Hypothalamus (tissue), 51 donors: ENCODE measurements around the gene IGSF9B.

Source experiments
- DNase-seq, 51 donors: peaks; one replicate each; lab custom pipeline; 2025; lab: John Stamatoyannopoulos, UW

IGSF9B gene

DNA sequence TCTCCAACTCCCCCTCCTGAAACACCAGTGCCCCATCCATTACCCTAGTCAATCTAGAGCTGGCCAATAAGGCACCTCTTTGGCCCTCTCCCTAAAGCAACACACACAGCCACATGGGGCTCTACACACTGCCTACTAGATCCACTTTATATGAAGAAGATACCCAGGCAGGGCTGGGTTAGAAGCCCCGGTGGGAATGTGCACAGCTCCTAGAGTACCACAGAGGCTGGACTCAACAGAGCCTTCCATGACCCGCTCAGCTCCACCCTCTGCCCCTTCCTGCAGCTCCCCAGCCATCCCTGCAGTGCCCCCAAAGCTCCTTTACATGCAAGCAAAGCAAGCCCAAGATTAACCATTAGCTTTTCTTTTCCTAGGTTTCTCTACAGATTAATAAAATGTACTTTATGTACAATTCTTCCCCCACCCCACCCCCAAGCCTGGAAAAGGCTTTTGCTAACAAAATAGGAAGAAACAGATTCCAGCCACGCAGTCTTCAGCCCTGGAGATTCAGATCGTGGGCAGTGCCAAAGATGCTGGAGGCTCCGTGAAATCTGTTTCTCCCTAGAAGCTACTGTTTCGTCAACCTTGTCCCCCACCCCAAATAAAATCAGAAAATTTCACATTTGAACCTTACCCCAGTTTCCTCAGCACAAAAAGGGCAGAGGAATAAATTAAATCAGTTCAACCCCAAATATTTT, 51.8 kb downstream of the IGSF9B start:
- no peak for DNase-seq

DNA sequence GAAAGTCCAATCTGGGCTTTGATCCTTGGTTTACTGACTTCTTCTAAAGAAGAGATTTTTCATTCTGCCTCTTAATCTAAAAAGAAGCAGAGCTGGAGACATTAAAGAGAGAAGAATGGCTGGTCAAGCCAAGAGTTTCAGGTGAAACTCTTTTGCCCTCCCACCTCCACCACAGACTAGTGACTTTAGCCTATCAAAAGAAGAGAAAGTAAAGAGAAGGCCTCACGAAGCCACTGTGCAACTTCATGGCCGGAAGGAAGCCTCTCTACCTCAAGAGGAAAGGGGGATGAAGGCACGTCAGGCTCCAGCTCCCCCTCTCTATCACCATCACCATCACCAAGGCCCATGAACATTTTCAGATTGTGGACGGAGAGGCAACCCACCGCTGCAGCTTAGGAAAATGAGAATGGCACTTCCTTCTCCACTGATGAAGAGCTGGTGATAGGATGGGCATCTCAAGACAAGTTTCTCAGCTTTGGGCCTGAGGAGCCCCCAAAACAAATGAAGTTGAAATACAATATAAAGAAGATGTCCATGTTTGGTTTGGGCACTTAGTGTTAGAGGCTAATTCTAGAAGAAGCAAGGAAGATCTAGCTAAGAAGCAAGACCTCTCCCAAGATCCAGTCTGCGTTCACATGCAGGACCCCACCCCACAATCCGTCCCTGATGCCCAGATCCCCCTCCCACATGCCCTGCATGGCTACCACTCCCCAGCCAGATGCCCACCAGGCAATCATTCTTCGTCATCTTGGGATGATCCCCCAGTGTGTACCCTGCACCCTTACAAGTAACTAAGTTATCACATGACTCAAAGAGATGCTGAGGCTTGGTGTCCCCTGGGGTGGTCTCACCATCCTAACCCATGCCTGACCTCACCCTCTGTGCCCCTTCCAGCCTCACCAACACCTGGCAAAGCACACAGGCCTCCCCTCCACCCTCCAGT, 52.6 kb downstream of the IGSF9B start:
- DNase-seq, result no peak

DNA sequence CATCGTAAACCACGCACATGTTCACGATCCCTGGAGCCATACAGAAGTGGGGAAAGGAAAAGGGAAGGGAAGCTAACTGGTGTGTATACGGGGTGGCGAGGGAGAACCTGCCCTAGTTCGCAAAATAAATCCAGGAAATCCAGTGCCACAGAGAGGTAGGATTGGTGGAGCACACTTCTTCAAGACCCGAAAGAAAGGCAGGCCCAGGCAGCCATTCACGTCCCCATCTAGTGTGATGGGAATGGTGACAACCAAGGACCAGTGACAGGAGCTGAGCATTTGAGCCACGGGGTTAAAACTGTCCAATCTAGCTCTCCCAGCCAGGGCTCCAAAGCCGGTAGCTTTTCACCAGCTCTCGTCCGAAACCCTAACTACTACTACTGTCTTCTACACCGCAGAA, 53.7 kb downstream of the IGSF9B start:
- no peak for DNase-seq

DNA sequence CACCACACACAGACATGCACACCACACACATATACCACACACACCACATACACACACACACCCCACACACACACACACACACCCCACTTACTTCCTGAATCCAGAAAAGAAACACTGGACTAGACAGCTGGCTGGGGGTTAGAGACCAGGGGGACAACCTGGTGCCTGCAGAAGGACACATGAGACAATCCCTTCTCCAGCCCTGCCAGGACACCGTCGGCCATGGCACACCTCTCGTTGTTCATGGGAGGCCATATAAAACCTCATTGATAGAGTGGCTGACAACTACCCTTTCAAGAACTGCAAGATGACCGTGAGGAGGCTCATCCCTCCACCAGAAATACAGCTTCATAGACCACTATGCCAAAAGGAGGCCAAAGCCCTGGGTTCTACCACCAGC, 54.3 kb downstream of the IGSF9B start:
- no peak for DNase-seq

DNA sequence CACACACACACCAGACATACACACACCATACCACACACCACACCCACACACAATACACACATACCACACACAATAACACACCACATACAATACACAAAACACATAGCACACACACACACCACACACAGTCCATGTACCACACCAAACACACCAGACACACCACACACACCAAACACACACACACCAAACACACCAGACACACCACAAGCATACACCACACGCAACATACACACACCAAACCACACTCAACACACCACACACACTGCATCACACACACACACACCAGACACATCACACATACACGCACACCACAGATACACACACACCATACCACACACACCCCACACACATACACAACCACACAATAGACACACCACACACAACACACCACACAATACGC, 54.8 kb downstream of the IGSF9B start:
- no peak for DNase-seq

DNA sequence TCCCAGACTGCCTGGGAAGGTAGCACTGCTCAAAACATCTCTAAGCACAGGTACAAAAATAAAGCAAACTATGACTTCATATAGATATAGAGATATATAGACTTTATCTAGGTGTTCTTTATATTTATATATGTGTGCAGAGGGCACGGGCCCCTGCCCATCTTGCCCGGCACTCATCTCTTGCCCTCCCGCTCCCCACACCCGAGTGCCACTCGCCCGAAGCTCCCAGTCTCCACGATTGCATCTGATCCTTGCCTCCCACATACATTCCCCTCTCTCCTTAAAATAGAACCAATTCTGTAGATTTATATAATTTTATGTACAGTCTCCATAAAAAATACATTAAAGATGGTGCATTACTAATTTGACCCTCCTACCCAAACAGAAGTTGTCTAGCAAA, 55.5 kb downstream of the IGSF9B start:
- DNase-seq, result no peak

DNA sequence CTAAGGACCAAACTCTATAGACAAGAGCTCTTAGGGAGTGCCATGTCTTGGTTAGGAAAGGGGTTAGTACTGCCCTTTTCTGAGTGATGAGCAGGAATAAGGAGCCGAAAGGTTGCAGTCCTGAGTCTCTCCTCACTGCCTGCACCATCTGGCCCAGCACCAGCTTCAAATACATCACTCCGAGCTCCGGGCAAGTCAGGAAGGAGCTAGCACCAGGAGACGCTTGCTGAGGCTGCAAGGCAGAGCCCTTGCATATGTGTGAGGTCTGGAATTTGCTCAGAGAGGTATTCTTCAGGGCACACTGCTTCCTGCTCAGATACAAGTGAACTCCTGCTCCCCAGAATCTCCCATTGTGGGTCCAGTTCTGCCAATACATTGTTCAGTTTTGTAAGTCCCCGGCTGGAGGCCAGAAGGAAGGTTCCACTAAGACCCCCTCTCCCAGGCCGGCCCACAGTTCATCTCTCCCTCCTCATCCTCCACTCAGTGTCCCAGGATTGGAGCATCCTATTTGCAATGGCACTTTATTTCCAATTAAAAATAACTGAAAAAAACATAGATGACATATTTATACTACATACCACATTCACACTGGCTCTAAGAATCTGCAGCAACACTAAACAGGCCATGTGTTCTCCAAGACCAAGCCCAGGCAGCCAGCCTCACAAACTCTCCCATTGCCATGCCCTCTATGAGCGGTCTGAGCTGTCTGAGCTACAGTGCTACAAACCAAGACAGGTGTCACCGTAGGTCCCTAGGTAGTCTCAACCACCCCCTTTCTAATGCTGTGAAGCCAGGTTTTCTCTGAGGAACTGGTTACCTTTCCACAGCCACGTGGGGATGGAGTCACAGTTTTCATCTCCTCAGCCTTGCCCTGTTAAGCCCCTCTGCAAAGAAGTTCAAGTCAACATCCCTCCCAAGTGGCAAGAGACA, 56.3 kb downstream of the IGSF9B start:
- no peak for DNase-seq

DNA sequence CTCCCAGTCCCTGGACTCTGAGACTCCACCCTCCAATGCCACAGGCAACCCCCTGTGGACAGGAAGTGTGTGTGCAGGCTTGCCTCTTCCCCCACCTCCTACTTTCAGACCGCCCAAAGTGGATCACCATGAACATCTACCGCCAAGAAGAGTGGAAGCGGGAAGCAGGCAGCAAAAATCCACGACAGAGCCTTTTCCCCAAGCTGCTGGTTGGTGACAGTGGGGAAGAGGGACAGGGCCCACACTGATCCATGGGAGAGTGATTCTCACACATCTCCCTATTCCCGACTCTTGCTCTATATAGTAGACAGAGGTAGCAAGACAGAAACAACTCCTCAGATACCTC, 58.0 kb downstream of the IGSF9B start:
- no peak for DNase-seq

DNA sequence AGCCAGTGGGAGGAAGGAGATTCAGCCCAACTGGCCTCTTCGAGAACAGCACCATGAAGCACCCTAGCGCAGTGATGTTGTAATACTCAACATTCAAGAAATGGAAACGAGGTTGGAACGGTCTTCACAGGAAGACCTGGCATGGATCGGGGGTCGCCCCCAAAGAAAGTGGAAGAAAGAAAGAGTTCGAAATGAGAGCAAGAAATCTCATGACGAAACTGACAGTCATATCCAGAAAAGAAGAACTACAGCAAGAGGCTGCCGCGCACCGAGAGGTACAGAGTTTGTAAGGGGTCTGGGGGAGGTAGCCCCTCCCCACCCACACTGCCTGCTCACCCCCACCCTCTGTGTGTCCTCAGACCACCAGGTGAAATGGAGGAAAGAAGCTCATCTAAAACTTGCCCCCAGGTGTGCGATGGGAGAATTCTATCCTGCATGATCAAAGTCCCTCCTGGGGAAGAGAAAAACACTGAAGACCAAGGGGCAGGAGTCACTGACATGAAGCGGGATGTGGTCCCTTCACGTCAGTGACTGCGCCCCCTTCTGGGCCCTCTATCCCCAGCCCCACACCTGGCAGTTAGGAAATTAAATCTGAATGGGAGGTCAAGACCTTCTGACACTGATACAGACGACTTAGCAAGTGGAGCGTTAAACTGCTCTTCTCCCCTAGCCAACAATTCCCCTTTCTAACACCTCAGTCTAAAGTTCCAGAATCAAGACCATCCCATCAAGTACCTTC, 58.6 kb downstream of the IGSF9B start:
- DNase-seq, result no peak

DNA sequence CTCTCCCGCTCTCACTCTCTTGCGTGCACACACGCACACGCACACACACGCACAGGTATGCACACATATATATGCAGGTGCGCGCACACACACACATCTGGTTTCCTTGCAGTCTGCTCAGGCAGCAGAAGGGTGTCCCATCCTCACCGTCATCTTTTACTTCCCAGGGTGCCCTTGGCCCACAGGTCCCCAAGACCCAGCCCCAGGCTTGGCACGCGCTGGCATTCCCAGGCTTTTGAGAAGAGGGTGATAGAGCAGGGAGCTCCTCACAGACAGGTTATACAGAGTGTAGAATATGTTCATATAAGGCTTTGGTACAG, 59.5 kb downstream of the IGSF9B start:
- DNase-seq, result no peak

DNA sequence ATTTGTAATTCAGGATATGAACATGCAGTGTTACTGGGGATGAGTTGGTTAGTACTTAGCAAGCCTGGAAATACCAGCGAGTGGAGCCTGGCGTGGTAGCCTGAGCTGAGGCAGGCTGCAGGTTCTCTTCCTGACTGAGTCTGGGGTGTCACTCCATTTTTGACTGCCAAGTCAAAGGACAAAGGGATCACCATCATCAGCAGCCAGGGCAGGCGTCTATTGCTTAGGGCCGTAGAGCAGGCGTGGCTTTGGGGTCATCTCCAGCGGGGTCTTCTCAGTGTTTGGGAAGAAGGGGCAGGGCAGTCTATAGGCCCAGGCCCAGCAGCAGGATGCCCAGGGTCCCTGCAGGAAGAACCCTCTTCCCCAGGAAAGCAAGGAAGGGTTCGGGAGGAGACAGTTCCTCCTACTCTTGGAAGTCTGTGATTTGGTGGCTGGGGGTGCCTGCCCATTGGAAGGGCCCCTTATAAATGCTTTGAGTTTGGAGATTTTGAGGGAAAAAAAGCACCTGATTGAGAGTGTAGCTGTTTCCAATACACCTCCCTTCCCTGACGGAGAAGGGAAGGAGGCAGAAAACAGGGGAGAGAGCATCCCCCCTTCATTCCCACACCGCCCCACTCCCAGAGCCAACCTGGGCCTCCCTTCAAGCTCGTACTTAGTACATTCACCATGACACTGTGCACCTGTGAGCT, 60.0 kb downstream of the IGSF9B start:
- no peak for DNase-seq

DNA sequence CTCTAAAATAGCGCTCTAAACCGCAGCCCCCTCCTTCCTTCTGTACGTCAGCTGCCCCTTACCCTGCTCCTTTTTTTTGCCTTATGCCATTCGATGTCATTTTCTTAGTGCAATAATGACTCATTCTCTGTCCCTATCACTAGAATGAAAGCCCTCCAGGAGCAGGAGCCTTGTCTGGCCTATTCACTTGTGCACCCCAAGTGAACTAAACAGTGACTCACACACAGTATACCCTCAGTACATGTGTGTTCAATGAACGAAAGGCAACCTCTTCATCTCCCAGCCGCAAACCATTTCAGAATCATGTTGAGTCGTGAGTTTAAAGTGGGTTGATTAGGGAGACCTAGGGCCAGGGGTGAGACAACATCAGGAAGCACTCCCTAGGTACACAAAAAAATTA, 60.7 kb downstream of the IGSF9B start:
- no peak for DNase-seq

DNA sequence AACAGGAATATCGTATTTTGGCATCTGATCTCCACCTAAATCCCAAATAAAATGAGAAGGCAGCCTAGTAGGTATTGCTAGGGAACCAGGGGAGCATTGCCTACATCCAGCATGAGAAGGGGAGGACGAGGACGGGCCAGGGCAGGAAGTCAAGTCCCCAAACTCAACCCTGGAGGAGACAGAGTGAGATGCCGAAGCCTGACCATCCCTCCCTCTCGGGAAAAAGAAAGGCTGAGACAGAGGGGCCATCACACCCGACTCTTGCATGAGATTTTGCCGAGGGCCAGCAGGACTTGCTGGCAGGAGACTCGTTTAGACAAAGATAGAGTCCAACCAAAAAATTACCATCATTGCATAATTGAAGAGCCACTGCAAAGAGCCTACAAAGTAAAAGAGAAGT, 61.2 kb downstream of the IGSF9B start:
- no peak for DNase-seq

DNA sequence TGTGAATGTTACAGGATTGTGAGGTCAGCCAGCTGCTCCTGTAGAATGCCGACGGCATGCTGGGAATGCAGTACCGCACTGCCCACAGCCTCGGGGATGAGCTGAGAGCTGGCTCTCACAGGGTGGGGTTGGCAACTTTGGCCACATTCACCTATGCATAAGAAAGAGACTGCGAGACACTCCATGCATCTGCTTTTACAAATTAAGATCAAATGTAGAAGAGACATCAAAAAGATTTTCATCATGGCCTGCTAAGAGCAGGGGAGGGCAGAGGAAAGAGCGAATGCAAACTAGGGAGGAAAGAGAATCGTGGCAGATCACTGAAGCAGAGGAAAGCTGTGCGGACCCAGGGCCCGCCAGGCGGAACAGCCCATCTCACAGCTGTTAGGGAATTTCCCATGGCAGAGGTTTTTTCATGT, 61.7 kb downstream of the IGSF9B start:
- DNase-seq, result no peak

DNA sequence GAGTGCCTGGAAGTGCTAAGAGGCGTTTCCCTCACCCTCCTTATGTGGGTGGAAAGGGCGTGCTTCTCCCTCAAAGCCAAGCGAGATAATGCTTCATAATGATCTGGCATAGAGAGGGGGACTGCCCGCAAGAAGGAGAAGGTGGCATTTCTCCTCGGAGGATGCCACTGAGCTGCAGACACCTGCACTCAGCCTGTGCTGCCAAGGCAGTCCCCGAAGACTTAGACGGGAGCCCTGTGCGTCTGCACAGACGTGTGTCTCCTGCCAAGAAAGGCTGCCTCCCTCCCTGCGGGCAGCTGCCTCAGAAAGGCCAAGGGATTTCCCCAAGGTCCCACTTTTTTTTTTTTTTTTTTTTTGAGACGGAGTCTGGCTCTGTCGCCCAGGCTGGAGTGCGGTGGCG, 63.4 kb downstream of the IGSF9B start:
- no peak for DNase-seq

DNA sequence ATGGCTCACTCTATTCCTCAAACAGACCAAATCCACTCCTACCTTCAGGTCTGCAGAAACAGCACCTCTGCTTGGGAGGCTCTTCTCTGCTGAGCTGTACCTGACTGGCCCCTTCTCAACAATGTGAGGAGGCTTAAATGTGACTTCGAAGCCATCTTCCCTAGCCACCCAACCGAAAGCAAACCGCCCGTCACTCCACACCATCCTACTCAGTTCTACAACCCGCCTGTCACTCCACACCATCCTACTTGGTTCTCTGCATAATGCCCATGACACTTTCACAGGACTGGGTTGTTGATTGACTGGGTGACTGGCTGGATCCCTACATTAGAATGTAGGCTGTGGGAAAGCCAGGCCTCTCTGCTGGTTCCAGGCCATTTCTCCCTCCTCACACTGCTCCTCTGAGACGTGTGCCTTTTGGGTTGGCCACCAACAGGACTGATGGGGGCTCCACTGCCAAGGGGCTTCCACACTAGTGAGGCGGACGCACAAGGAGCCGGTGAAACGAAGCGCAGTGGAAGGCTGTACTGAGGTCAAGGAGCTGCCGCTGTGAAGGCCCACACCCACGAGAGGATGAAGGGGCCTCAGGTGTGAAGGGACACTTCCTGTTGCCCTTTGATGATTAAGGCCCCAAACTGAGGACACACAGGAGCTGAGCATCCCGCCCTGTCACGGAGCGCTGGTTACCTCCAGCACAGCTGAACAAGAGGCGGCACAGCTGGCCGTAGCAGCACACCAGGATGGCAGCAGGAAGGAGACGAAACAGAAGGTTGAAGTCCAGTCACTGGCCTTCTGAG, 64.0 kb downstream of the IGSF9B start:
- no peak for DNase-seq

DNA sequence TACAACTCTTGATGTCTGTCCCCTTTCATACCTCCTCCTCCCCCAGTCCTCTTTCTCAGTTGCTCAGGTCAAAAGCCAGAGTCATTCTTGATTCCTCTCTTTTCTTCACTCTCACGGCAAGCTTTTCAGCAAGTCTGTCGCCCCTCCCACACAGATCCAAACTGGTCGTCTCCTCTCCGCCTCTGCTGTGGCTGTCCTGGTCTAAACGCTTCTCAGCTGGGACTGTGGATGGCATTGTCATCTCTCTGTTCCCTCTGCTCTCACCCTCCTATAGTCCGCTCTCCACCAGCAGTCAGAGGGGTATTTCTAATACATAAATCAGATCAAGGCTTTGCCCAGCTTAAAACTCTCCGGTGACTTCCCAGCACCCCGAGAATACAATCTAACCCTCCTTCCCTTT, 64.6 kb downstream of the IGSF9B start:
- DNase-seq, result no peak

DNA sequence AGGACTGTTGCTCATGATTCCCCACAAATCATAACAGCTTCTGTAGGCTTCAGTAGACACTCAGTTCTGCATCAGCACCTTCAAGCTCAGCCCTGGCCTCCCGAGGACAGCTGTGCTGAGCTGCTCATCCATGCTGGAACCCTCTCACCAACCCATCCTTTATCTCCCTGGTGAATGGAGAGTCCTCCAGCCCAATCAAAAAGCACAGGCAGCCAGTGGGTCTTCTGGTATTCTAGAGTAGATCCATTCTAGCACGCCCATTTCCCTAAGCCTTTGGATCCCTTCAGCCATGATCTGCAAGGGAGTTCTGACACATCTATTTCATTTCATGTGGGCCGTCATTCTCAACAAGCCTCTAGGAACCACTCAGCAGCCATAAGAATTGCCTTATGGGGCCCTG, 66.9 kb downstream of the IGSF9B start:
- no peak for DNase-seq

DNA sequence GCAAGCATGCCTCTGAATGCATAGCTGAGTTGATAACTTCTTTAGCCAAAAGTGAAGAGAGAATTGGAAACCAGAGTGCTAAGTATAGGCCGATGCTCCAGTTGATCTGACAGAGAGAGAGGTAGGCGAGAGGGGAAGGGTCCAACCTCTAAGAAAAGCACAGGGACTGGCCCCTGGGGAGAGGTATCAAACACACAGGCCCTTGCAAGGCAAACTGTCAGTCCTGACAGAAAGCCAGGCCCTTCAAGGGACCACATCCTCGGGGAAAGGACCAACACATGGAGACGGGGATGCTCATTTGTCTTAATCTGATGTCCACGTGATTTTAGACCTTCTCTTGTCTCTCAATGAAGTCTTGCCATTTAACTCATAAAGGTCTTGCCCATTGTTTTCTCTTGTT, 67.6 kb downstream of the IGSF9B start:
- no peak for DNase-seq
